Keratinocyte (primary cell): ENCODE data around the gene NCOA3.
"Not testable (repeated sequence)": the region's sequence is repeated elsewhere in the genome, so short reads cannot be mapped to it uniquely, and the experiment has no call there.

ENCODE experiments used
- EZH2 ChIP-seq: IDR thresholded peaks from one replicate; pipeline ENCODE4 v1.6.1; 2012; ENCODE audit warnings: inconsistent platforms, mild to moderate bottlenecking, low read length, moderate library complexity
- TF ChIP-seq, protein P1 (sequence below), 3 experiments: IDR thresholded peaks in 1 of 3; conservative IDR thresholded peaks in 1 of 3; optimal IDR thresholded peaks in 1 of 3; 2 replicates in 2 of 3; 3 replicates in 1 of 3; pipeline versions ENCODE3 to v1.5.1; 2011; ENCODE audit warnings: low read length in 3 of 3, mild to moderate bottlenecking in 3 of 3, moderate library complexity in 2 of 3, control low read depth in 1 of 3, inconsistent platforms in 1 of 3; ENCODE audit not compliant: insufficient read depth in 2 of 3; ENCODE audit errors: extremely low read depth in 1 of 3

DNA sequence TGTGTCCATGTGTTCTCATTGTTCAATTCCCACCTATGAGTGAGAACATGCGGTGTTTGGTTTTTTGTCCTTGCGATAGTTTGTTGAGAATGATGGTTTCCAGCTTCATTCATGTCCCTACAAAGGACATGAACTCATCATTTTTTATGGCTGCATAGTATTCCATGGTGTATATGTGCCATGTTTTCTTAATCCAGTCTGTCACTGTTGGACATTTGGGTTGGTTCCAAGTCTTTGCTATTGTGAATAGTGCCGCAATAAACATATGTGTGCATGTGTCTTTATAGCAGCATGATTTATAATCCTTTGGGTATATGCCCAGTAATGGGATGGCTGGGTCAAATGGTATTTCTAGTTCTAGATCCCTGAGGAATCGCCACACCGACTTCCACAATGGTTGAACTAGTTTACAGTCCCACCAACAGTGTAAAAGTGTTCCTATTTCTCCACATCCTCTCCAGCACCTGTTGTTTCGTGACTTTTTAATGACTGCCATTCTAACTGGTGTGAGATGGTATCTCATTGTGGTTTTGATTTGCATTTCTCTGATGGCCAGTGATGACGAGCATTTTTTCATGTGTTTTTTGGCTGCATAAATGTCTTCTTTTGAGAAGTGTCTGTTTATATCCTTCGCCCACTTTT lies 52.0 kb downstream of the NCOA3 start:
- TF ChIP-seq, protein P1, sequence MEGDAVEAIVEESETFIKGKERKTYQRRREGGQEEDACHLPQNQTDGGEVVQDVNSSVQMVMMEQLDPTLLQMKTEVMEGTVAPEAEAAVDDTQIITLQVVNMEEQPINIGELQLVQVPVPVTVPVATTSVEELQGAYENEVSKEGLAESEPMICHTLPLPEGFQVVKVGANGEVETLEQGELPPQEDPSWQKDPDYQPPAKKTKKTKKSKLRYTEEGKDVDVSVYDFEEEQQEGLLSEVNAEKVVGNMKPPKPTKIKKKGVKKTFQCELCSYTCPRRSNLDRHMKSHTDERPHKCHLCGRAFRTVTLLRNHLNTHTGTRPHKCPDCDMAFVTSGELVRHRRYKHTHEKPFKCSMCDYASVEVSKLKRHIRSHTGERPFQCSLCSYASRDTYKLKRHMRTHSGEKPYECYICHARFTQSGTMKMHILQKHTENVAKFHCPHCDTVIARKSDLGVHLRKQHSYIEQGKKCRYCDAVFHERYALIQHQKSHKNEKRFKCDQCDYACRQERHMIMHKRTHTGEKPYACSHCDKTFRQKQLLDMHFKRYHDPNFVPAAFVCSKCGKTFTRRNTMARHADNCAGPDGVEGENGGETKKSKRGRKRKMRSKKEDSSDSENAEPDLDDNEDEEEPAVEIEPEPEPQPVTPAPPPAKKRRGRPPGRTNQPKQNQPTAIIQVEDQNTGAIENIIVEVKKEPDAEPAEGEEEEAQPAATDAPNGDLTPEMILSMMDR (optimal IDR thresholded peaks at IDR 0.05 in 1 of 3, IDR thresholded peaks at IDR 0.05 in 1 of 3, conservative IDR thresholded peaks at IDR 0.05 in 1 of 3; ENCODE audit: extremely low read depth in 1 of 3, insufficient read depth in 2 of 3, low read length in 3 of 3): not testable (repeated sequence)
- not testable (repeated sequence) for TF ChIP-seq EZH2
